Fibroblast of villous mesenchyme (primary cell): Measurements from ENCODE around the gene FBXL4. TPM values are rescaled to one million over a fixed set of nuclear protein-coding genes. Genes with fewer than 3 reads are reported as not detected.
A peak's percentile ranks its signal among the peaks of the same experiment; 100 is the strongest.

Experiments
- DNase-seq: peaks from one replicate; pipeline ENCODE4 v3.0.0-alpha.2; 2010; ENCODE audit warnings: low read depth
- H3K4me3 ChIP-seq: 2 replicates; pipeline ENCODE4 v1.5.1; 2011; ENCODE audit warnings: low read depth, mild to moderate bottlenecking, low read length
- total RNA-seq: library from RNA; depleted of rRNA; stranded (reverse); fragments of >200 nt; gene quantifications from 2 replicates; pipeline ENCODE4 v1.2.3, GENCODE V29; 2012
- TF ChIP-seq, protein P1 (sequence below): IDR thresholded peaks from 2 replicates; pipeline ENCODE4 v1.5.1; 2012; ENCODE audit warnings: low read depth, mild to moderate bottlenecking, low read length; ENCODE audit not compliant: insufficient read depth

Gene FBXL4
- total RNA-seq: 10.6 and 19.0 TPM in 2 replicates

DNA sequence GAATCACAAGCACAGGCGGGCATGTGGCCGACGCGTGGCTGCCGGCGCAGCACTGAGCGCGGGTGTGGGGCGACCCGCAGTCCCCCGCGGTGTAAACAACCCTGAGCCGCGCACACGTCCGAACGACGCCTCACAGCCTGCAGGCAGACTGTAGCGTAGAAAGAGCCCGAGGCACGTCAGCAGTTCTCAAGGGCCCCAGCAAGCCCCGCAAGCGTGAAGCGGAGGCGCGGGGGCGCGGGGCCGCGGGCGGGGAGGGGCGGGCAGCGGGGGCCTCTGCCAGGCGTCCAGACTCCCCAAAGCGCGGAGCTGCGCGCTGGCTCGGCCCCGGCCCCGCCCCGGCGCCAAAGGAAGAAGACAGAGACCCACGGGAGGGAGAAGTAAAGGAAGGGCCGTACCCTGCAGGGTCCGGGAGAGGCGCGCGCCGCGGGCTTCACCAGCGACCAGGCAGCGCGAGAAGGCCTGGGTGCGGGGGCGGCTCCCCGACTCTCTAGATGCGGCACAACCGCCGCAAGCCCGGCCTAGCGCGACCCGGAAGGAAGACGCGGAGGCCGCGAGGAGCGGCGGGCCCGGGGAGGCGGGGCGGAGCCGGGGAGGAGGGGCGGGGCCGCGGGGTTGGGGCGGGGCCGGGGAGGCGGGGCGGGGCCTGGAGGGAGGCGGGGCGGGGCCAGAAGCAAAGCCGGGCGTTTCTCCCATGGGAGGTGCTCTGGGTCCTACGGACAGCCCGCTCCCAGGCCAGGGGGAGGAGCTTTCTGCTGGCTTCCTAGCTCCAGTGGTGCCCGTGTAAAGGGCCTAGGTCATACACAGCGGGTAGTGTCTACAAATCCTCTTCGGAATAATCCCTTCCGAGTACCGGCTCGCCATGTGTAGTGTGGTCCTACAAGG, at the start of gene FBXL4:
TSS of gene FBXL4 (minus strand) at position 536 of the 882 bp plus-strand sequence. CDS start 20,958 bp downstream, outside the sequence.
- TF ChIP-seq, protein P1, sequence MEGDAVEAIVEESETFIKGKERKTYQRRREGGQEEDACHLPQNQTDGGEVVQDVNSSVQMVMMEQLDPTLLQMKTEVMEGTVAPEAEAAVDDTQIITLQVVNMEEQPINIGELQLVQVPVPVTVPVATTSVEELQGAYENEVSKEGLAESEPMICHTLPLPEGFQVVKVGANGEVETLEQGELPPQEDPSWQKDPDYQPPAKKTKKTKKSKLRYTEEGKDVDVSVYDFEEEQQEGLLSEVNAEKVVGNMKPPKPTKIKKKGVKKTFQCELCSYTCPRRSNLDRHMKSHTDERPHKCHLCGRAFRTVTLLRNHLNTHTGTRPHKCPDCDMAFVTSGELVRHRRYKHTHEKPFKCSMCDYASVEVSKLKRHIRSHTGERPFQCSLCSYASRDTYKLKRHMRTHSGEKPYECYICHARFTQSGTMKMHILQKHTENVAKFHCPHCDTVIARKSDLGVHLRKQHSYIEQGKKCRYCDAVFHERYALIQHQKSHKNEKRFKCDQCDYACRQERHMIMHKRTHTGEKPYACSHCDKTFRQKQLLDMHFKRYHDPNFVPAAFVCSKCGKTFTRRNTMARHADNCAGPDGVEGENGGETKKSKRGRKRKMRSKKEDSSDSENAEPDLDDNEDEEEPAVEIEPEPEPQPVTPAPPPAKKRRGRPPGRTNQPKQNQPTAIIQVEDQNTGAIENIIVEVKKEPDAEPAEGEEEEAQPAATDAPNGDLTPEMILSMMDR: no peak
- peak within 1 kb of the TSS; percentile 85 for H3K4me3 ChIP-seq
- DNase-seq: peak; percentile 82

DNA sequence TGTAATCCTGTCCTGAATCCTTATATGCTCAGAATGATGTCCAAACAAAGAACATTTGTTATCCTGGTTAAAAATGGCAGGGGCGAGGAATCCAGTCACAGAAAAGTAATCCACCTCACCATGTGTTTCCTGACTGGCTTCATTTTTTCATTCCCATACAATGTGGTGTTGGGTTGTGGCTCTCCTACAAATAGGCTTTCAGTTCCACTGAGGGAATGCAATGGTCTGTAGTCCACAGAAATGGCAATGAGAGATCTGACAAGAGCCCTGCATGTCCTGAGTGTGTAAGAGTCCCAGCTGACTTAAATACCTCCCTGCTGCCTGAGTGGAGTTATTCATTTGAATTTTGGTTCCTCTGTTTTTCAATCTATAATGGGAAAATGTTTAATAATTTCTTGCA, 47.4 kb upstream of the FBXL4 start:
- TF ChIP-seq, protein P1: no peak
- H3K4me3 ChIP-seq: no peak overlapping the region
- DNase-seq: no peak

DNA sequence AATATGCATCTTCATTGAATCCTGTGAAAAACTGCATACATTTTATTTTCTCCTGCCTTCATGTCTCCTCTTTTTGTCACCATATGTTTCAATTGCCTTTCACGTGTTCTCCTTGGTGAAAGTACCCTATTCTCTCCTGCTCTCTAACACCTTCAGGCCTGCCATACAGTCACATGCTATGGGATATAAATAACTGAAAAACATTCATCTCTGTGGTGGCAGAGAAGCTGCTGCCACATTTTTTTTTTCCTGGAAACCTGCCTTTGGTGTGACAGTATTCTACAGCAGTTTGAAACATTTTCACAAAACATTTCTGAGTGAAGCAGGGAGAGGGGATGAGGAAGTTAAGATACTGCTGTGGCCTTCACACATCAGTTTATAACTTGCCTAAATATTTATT, 44.8 kb upstream of the FBXL4 start:
- H3K4me3 ChIP-seq: no peak overlapping the region
- TF ChIP-seq, protein P1: no peak
- no peak for DNase-seq

DNA sequence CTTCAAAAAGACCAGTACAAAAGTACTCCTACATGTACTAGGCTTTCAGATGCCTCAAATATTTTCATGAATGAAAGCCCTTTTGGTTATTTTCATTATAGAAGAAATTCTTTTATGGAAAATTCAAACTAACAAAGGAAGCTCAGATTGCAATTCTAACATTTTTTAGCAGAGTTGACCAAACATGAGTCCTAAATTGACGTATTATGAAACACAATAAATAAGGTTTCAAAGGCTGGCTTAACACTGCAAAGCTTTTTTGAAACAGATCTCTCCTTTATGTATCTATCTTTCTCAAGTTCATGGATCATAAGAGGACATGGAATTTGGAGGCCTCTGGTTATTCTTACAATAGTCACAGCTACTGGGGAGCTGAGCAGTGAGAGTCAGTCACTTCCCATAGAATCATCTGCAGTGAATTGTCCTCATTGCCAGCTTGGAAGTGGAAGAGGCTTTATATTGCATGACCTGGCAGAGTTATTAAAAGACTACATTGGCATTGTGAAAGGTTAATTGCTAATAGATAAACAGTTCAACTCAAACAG, 38.4 kb upstream of the FBXL4 start:
- TF ChIP-seq, protein P1: no peak
- no peak overlapping the region for H3K4me3 ChIP-seq
- no peak for DNase-seq

DNA sequence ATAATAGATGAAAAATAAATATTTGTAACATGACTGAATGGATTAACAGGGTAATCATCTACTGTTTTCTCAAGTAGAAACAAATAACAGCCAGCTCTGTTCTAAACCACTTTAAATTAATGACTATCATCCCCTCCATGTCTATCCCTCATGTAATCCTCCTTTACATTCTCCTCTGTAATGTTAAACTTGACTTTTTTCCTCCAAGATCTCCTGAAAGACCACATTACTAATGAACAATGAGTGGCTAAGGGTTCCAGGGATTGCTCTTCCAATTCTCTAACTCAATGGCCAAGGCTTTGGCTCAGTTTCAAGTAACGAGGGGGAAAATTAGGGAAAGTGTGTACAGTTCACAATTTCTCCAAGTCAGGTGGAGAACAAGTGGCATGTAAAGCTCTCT, 37.6 kb upstream of the FBXL4 start:
- DNase-seq: no peak
- no peak overlapping the region for H3K4me3 ChIP-seq
- TF ChIP-seq, protein P1: no peak

DNA sequence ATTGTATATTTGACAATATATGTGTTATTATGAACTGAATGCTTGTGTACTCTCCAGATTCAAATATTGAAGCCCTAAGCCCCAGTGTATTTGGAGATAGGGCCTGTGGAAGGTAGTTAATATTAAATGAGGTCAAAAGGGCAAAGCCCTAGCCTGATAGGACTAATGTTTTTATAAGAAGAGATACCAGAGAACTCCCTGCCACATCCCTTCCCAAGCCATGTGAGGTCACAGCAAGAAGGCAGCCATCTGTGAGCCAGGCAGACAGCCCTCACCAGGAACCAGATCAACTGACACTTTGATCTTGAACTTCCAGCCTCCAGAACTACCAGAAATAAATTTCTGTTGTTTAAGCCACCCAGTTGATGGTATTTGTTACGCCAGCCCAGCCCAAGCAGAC, 36.4 kb upstream of the FBXL4 start:
- H3K4me3 ChIP-seq: no peak overlapping the region

More for the DNA sequence above, 36.4 kb upstream of the FBXL4 start:
- DNase-seq: peak; percentile 8
- TF ChIP-seq, protein P1: no peak
